GM21390 (cell line): ENCODE results near the gene TBC1D5.
"Not testable (repeated sequence)": the region's sequence is repeated elsewhere in the genome, so short reads cannot be mapped to it uniquely, and the experiment has no call there.

Experiments used
- ATAC-seq: cut with Tn5 transposase; IDR thresholded peaks from one replicate; pipeline ENCODE4 v1.9.1; 2021; ENCODE audit not compliant: unreplicated experiment

Gene TBC1D5

DNA sequence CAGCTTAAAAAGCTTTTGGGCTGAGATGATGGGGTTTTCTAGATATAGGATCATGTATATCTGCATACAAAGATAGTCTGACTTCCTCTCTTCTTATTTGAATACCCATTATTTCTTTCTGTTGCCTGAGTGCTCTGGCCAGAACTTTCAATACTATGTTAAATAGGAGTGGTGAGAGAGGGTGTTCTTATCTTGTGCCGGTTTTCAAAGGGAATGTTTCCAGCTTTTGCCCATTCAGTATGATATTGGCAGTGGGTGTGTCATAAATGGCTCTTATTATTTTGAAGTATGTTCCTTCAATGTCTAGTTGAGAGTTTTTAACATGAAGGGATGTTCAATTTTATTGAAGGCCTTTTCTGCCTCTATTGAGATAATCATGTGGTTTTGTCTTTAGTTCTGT lies 251.2 kb downstream of the TBC1D5 start:
- not testable (repeated sequence) for ATAC-seq

DNA sequence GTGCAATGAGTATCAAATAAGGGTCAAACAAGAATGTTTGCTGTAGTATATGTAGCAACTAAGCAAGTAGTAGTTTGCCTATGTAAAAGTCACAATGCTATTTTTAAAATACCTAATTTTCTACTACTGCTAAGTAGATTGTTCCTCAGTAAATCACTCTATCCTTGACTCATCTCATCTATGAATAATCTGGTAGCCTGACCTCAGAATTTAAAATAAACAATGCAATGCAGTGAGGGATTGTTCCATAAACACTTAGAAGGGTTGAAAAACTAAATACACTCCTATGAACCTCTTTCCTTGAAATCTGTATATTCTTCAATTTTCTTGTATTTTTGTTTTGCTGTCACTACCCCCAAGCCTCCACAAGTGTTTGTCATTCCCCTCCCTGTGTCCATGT lies 253.3 kb downstream of the TBC1D5 start:
- ATAC-seq: no peak

DNA sequence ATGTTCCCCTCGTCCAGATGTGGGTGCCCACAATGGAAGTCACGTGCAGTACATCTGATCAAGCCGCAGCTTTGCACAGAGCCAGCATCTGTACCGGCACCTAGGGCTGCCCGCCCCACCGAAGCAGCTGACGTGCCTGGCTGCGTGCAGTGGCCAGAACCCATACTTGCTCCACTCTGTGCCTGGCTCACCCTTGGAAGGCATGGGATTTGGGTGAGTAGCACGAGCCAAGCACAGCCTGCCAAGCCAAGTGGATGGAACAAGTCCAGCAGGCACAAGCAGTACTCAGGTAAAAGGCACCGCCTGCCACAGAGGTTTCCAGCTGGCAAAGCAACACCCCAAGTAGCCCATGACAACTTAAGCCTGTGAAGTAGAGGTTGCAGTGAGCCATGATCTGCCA lies 261.3 kb downstream of the TBC1D5 start:
- ATAC-seq: no peak

DNA sequence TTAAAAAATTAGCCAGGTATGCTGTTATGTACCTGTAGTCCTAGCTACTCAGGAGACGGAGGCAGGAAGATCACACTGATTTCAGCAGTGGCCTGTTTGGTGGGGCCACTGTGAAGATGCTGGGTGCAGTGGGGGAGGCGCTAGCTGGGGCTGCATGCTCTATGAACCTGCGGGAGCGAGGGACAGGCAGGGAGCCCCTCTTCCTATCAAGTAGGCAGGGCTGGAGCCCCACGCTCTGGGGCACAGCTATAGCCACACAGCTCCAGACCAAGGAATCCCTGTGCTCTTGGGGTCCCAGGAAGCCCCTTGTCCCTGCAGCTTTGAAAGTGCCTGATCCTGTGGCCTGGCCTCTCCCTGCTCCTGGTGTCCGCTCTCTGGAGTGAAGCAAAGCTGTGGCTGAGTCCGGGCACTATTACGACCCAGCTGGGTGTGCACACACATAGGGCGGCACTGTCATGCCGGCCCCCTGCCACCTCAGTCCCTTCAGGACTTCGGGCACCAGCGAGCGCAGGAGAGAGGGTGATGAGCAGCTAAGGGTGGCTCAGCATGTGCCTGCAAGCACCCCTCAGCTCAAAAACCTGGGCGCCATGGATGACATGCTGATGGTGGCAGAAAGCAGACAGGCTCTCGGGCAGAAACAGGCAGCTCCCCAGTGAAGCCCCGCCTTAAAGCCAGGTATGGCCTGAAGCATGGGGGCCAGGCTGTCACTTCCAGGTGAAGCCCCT lies 262.6 kb downstream of the TBC1D5 start:
- no peak for ATAC-seq

DNA sequence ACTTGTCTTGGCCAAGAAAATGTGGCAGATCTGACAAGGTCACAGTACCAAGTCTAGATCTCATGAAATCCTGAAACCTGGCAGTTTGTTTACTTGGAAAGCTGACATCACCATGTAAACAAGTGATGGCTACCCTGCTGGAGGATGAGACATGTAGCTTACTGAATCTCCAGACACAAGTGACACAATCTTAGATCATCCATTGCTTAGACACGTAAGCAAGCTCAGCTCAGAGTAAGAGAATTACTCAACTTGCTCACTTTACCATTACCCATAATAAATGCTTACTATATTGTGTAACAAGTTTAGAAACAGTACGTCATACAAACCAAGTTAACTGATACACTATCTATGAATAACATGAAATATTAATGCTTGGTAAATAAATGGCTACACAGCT lies 263.8 kb downstream of the TBC1D5 start:
- ATAC-seq: no peak

DNA sequence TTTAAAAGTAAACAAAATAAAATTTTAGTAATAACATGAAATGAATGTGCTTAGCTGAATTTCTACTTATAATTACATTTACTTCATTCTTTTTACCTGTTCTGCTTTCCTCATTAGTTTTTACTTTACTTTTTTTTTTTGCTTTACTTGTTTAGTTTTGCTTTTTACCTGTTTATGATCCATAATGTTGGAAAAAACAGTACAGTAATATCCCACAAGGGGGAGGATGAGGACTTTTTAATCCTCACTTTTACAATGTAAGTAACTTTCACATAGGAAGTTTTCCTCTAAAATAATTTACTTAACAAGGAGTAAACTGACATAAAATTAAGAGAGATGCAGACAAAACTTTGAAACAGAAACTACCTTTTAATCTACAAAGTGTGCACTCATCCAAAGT lies 268.7 kb downstream of the TBC1D5 start:
- no peak for ATAC-seq

DNA sequence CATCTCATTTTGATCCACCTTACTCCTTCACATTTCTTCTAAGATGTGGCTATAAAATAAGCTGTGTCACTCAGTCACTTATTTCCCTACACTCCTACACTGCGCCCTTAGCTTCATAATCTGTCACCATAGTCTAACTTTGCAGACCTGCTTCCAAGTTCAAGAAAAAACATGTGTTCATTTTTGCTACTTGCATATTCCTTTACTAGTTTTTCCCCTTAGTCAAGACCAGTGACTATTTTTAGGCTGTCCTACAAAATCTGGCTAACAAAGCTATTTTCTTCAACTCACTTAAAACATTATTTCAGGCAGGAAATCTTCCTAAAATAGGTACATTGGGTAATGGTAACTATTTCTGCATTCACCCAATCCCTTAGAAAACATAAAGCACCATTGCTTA lies 272.5 kb downstream of the TBC1D5 start:
- no peak for ATAC-seq

DNA sequence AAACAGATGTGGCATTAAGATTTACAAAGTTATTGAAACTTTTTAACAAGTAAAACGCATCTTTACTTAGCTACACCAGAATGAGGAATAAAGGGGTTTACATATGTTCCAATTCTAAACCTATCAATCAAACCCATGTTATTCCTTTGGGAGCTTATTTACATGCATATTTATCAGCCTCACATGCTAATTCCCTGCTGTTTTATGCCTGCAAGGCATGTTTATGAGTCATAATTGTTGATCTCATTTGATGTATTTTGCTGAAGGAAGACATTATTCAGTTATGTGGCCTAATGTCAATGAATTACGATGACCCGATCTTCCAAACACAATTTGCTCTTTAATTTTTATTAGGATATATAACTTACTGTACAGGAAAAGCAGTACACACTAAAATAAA lies 272.9 kb downstream of the TBC1D5 start:
- no peak for ATAC-seq

DNA sequence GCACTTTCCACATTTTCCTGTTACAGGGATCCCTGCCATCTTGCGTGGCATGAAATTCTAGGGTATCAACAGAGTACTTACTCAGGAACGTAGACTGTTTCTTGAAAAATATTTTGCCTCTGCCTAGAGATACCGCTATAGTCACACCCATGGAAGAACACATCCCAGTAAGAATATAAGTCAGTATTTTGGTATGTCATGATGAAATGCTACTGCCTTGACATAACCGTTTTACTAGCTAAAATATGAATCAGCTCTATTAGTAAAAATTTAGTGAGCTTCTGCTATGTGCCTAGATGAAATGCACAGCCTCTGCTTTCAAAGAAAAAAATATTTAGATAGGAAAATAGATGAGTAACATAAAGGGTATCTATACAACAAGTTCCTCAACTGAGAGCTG lies 276.4 kb downstream of the TBC1D5 start:
- no peak for ATAC-seq

DNA sequence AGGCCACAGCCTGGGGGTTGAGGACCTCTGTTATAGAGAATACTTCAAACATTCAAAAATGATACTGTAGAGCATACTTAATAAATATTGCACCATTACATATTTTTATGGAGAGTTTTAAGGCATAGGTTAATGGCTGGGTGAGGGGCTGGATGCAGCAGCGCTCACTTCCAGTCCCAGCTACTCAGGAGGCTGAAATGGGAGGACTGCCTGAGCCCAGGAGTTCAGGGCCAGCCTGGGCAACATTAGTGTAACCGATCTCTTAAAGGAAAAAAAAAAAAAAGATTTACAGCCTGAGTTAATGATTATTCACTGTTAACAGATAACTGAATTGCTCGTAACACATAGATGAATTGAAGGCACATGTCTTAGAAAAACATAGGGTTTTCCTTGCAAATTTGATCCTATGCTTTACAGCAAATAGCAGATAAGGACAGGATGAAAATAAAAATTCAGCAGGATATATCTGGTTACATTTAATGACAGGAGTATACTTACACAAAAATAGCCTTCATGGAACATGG lies 282.9 kb downstream of the TBC1D5 start:
- no peak for ATAC-seq

DNA sequence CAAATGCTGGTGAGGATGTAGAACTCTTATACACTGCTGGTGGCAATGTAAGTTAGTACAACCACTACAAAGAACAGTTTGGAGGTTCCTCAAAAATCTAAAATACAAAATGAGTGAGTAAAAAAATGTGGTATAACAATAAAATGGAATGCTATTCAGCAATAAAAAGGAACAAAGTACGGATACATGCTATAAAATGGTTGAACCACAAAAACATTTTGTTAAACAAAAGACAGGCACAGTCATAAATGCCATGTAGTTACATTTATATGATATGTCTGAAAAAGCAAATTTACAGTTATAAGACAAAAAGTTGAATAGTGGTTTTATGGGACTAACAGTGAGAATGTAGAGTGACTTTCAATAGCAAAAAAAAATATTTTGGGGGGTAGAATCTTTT lies 285.8 kb downstream of the TBC1D5 start:
- ATAC-seq: no peak

DNA sequence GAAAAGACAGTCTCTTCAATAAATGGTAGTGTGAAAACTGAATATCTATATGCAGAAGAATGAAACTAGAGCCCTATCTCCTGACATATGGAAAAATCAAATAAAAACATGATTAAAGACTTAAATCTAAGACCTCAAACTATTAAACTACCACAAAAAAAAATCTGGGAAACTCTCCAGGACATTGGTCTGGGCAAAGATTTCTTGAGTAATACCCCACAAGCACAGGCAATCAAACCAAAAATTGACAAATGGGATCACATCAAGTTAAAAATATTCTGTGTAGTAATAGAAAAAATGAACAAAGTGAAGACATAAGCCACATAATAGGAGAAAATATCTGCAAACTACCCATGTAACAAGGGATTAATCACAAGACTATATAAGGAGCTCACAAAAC lies 286.4 kb downstream of the TBC1D5 start:
- ATAC-seq: no peak

DNA sequence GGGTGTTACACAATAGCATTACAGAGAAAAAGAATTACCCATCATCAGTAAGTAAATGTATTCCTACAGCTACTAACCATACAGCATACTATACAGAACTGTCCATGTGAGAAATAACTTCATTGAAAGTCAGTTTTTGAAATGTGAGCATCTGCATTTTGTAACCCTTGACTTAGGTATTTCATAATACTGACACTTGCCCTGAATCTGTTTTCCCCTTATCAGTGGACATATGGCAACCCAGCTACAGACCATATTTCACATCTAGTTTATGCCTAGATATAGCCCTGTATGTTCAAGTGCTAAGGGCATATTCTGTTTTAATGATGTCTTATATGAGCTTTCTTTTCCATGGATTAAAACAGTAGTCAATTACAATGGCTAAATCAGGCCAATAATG lies 297.6 kb downstream of the TBC1D5 start:
- no peak for ATAC-seq

DNA sequence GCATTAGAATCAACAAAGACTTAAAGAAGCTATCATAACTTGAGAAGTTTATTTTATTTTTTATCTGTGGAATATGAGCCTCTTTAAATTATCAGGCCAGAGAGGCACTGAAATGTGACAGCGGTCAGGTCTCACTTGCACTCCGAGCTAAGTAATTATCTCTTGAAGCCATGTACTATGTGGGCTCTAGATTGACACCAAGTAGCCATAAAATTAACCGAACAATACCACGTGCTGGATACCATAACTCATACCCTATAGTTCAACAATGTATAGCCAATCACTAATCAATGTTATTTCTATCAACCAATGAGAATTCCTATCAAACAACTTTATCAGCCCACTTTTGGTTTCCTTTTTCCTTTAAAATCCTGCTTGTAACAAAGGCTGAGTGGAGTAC lies 299.3 kb downstream of the TBC1D5 start:
- no peak for ATAC-seq

DNA sequence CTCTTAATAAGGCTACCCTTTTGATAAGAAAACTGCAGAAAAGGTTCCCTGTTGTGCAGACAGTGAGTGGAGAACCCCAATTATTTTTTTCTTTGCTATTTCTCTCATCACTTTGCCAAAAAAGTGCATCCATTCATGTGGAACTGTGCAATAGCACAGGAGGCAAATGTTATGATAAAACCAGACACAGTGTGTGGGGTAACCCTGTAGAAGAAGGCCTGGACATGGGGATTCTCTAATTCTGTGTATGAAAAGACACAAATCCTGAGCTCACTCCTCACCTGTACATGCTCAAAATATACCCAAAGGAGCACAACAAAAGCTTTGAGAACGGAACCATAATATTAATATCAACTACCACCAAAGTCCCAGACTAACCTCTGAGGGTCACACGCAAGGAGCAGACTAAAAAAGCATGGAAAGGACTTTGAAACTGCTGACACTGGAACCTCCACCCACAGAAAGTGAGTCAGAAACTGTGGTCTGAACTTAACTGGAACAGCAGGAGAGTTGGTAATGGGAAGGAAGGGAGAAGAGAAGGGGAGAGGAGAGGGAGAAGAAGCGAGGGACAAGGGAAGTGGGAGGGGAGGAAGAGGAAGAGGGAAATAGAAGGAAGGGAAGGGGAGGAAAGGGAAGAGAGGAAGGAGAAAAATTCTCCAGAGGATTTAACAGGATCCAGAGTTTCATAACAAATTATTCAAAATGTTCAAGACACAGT lies 299.9 kb downstream of the TBC1D5 start:
- no peak for ATAC-seq

DNA sequence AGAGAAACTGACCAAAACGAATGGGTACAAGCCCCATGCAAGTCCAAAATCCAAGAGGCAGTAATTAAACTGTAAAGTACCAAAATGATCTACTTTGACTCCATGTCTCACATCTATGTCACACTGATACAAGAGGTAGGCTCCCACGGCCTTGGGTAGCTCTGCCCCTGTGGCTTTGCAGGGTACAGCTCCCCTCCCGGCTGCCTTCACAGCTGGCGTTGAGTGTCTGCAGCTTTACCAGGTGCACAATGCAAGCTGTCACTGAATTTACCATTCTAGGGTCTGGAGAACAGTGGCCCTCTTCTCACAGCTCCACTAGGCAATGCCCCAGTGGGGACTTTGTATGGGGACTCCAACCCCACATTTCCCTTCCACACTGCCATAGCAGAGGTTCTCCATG lies 308.6 kb downstream of the TBC1D5 start:
- ATAC-seq: no peak

DNA sequence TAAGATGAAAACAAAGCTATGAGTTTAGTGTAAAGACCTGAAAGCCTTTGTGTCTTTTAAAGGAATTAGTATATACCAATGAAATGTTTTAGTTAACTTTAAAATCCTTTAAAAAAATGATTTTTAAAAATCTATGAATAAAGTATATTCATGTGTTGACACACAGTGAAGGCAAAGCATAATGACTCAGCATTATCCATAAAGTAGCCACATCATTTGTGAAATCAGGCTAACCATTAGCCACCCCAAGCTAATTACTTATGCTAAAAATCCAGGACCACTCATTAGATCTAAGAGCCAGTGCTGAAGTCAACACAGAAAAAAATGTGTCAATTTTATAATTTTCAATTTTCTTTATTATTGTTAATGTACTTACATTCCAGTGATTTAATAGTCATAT lies 310.2 kb downstream of the TBC1D5 start:
- ATAC-seq: no peak

DNA sequence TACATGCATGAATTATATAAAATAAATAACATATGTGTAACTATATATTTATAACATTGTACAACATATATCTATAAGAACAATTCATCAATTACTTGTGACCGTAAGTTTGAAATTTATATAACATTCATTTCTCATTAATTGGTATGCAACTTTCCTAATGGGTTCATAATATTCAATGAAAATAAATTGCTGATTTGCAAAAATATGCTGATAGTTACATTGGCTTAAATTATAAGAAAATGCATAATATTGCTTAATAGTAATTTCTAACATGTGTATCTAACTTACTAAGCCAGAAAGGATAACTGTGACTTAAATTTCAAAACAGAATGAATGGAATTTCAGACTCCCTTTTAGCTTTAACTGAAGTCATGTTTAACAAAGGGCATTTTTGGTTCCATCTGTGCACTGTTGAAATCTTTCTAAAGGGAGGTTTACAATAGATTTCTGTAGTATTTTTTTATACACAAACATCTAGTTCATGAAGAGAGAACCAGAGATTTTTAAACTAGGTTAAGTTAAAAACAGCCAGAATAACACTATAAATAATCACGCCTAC lies 310.9 kb downstream of the TBC1D5 start:
- ATAC-seq: no peak

DNA sequence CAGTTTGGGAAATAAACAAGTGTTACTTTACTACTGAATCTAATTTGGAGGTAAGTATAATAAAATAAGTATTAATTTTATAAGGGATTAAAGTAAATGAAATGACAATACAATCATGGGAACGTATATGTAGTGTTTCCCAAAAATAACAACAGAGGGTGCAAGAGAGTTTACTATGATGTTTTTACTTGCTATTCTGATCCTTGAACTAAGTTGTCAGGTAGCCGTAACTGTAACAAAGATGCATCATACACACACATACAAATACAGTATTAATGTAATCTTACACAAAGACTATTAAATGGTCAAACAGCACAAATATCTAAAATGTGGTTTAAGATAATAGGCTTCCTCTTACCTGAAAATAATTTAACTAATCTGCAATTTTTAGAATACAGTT lies 311.4 kb downstream of the TBC1D5 start:
- ATAC-seq: peak; percentile 60

DNA sequence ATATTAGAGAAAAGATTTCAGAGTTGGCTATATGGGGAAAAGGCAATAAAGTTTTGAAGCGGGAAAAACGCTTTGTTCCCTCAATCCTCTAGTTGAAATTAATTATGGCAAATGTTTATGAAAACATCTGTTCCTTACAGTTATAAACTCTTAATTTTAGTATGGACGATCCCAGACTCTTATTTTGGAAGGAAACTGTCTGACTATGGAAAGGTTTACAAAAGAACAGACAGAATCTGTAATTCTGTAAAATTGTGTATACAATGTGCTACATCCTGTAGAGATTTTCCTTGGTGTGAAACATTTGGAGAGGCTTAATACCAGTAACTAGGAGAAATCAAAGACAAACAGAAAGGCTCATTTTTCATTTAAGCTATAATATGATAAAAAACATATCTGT lies 311.8 kb downstream of the TBC1D5 start:
- ATAC-seq: no peak

DNA sequence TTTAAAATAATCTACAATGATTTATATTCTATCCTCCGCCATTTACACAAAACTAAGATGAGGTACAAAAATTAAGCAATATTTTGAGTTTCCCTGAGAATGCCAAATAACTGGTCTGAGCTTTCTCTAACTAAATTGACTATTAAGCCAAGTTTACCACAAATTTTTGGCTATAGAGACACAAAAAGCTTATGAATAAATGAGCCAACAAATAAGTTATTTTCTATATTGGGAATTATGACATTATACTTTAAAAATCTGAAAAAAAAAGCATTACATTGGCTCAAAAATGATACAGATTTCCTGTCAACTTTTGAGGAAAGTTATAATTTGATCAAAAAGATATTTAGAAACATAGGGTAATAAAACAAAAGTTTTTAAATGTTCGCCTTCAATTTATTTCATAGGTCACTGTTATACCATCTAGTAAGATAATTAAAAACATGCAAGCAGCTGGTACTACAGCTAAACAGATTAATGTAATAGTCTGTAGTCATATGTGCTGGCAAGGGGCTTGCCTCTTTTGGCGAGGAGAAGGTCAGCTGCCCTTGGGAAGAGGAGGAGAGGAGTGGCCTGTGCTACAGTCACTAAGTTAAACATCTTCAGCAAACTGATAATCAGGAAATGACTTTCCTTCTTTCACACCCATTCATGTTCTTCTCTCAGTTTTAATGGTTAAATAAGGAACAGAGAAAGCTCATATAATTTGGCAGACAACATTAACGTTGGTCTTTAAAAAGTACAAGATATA lies 318.5 kb downstream of the TBC1D5 start:
- peak; percentile 78 for ATAC-seq

DNA sequence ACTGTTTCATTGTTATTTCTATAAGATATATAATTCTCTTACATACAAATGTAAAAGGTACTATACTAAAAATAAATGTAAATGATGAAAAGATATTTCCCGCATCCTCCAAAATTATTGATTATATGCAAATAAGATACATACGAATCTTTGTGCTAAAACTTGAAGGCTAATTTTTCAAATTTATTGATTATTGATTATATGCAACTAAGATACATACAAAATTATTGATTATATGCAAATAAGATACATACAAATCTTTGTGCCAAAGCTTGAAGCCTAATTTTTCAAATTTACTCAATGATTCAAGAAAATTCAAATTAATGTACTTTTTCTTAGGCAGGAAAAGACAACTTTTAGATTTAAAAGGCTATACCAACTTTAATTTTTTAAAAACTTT lies 319.8 kb downstream of the TBC1D5 start:
- ATAC-seq: no peak
